ENCODE measurements around the gene PGC. TPM values are rescaled to one million over a fixed set of nuclear protein-coding genes. Genes with fewer than 3 reads are reported as not detected.

PGC gene
- polyA plus RNA-seq, 3 donors, result not detected

- Histone ChIP-seq H3K9ac (ENCODE audit: insufficient read depth, low read length, poor library complexity, severe bottlenecking) (no peak overlapping the region), H4K20me1 (ENCODE audit: insufficient read depth, low read length) (peaks cover 100% of the 10 kb centered on the region), H3K4me2 (replicated peaks; ENCODE audit: extremely low read depth, low read length, poor library complexity, severe bottlenecking) (no peak overlapping the region), H2AFZ (ENCODE audit: insufficient read depth, low read depth, low read length, poor library complexity, severe bottlenecking) (no peak overlapping the region), H3K27me3 (ENCODE audit: control insufficient read depth in 2 of 2, insufficient read depth in 2 of 2, low read length in 2 of 2) (no peaks in the 10 kb centered on the region), H3K4me1 (ENCODE audit: control insufficient read depth in 1 of 2, insufficient read depth in 2 of 2, low read length in 2 of 2) (no peaks in the 10 kb centered on the region), H3K27ac (ENCODE audit: low read depth in 1 of 2, low read length in 2 of 2) (no peak overlapping the region), H3K79me2 (ENCODE audit: insufficient read depth, low read length) (peaks cover 37% of the 10 kb centered on the region), H3K4me3 (replicated peaks in 1 of 3; ENCODE audit: low read depth in 2 of 3, low read length in 3 of 3) (no peak overlapping the region), H3K36me3 (replicated peaks in 1 of 2; ENCODE audit: control insufficient read depth in 1 of 2, insufficient read depth in 2 of 2, low read length in 2 of 2) (peaks cover 28 to 70% of the 10 kb centered on the region in 2 donors), H3K9me3 (replicated peaks in 1 of 2; ENCODE audit: control insufficient read depth in 1 of 2, insufficient read depth in 1 of 2, low read length in 2 of 2) (no peaks in the 10 kb centered on the region)
- Mint-ChIP-seq H3K27me3 (ENCODE audit: low read depth in 3 of 3) (peaks cover 0 to 3% (median 1%) of the 10 kb centered on the region in 3 donors), H3K27ac (peak overlapping the region in 4 of 7 donors; percentile 12 to 69 (median 52)), H3K4me1 (peaks cover 8% of the 10 kb centered on the region), H3K36me3 (peaks cover 38 to 46% of the 10 kb centered on the region in 2 donors), H3K4me3 (no peak overlapping the region), H3K9me3 (no peaks in the 10 kb centered on the region)
- intact Hi-C loops (cut with micrococcal nuclease), result no loop called here
- WGBS (ENCODE audit: insufficient coverage), result 95% methylated on average over 7 of the region's 15 CpGs
- TF ChIP-seq CTCF (IDR thresholded peaks at IDR 0.05), result no peak
- no peak for DNase-seq
Observed at GRCh38 chr6:41697861-41698781, 49.1 kb downstream of the PGC start.

- Mint-ChIP-seq H3K4me3 (no peak overlapping the region), H3K4me1 (peaks cover 8% of the 10 kb centered on the region), H3K27ac (peak overlapping the region in 1 of 7 donors; percentile 73), H3K36me3 (peaks cover 36 to 40% of the 10 kb centered on the region in 2 donors), H3K27me3 (ENCODE audit: low read depth in 3 of 3) (peaks cover 0 to 3% (median 1%) of the 10 kb centered on the region in 3 donors), H3K9me3 (no peaks in the 10 kb centered on the region)
- no CpG with 5 or more reads among the region's 6 CpGs for WGBS (ENCODE audit: insufficient coverage)
- TF ChIP-seq CTCF (IDR thresholded peaks at IDR 0.05), result no peak
- no peak overlapping the region for H3K4me3 ChIP-seq (replicated peaks in 1 of 3; ENCODE audit: low read depth in 2 of 3, low read length in 3 of 3)
- no peak for DNase-seq
- H3K4me2 ChIP-seq (replicated peaks; ENCODE audit: extremely low read depth, low read length, poor library complexity, severe bottlenecking), result no peak overlapping the region
- H3K27ac ChIP-seq (ENCODE audit: low read depth in 1 of 2, low read length in 2 of 2), result no peak overlapping the region
- no peaks in the 10 kb centered on the region for H3K27me3 ChIP-seq (ENCODE audit: control insufficient read depth in 2 of 2, insufficient read depth in 2 of 2, low read length in 2 of 2)
- H3K79me2 ChIP-seq (ENCODE audit: insufficient read depth, low read length), result peaks cover 24% of the 10 kb centered on the region
- intact Hi-C loops (cut with micrococcal nuclease), result no loop called here
- peaks cover 100% of the 10 kb centered on the region for H4K20me1 ChIP-seq (ENCODE audit: insufficient read depth, low read length)
- no peaks in the 10 kb centered on the region for H3K9me3 ChIP-seq (replicated peaks in 1 of 2; ENCODE audit: control insufficient read depth in 1 of 2, insufficient read depth in 1 of 2, low read length in 2 of 2)
- H3K36me3 ChIP-seq (replicated peaks in 1 of 2; ENCODE audit: control insufficient read depth in 1 of 2, insufficient read depth in 2 of 2, low read length in 2 of 2), result peaks cover 16 to 66% of the 10 kb centered on the region in 2 donors
- no peak overlapping the region for H3K9ac ChIP-seq (ENCODE audit: insufficient read depth, low read length, poor library complexity, severe bottlenecking)
- no peaks in the 10 kb centered on the region for H3K4me1 ChIP-seq (ENCODE audit: control insufficient read depth in 1 of 2, insufficient read depth in 2 of 2, low read length in 2 of 2)
- no peak overlapping the region for H2AFZ ChIP-seq (ENCODE audit: insufficient read depth, low read depth, low read length, poor library complexity, severe bottlenecking)
Observed at GRCh38 chr6:41696788-41697187, 50.4 kb downstream of the PGC start.

All from CD14-positive monocyte (primary cell).